HepG2 (cell line): ENCODE results near the gene AP3D1.
A peak's percentile ranks its signal among the peaks of the same experiment; 100 is the strongest.

ENCODE experiments used
- EZH2 ChIP-seq: conservative IDR thresholded peaks from 2 replicates; pipeline ENCODE4 v1.6.1; 2012; ENCODE audit warnings: mild to moderate bottlenecking, low read depth, low read length, moderate library complexity
- POLR2A ChIP-seq, 2 experiments: IDR thresholded peaks; 2 replicates each; pipeline ENCODE4 v1.6.1; 2011; ENCODE audit warnings: low read depth in 2 of 2, low read length in 2 of 2, mild to moderate bottlenecking in 1 of 2, moderate library complexity in 1 of 2; ENCODE audit not compliant: insufficient read depth in 1 of 2
- PPARG ChIP-seq: conservative IDR thresholded peaks from 2 replicates; pipeline ENCODE4 v1.6.1; 2016; ENCODE audit warnings: missing biosample characterization, missing genetic modification reagents
- TF ChIP-seq, protein P1 (sequence below): sonication (generic); formaldehyde crosslinking; IDR thresholded peaks from 2 replicates; pipeline ENCODE4 v1.5.0; 2020; ENCODE audit warnings: mild to moderate bottlenecking, missing genetic modification reagents, moderate library complexity
- TF ChIP-seq, protein P2 (sequence below): sonication (generic); formaldehyde crosslinking; IDR thresholded peaks from 2 replicates; pipeline ENCODE4 v1.4.0; 2020; ENCODE audit warnings: missing genetic modification reagents, mild to moderate bottlenecking, borderline replicate concordance
- TF ChIP-seq, protein P3 (sequence below), 2 experiments: sonication (generic) in 1 of 2; formaldehyde crosslinking in 1 of 2; IDR thresholded peaks; 2 replicates each; pipeline versions ENCODE4 v1.5.1 to v1.6.1; 2011 to 2020; ENCODE audit warnings: borderline replicate concordance in 1 of 2, low read depth in 1 of 2, low read length in 1 of 2, mild to moderate bottlenecking in 1 of 2, missing genetic modification reagents in 1 of 2, moderate library complexity in 1 of 2

DNA sequence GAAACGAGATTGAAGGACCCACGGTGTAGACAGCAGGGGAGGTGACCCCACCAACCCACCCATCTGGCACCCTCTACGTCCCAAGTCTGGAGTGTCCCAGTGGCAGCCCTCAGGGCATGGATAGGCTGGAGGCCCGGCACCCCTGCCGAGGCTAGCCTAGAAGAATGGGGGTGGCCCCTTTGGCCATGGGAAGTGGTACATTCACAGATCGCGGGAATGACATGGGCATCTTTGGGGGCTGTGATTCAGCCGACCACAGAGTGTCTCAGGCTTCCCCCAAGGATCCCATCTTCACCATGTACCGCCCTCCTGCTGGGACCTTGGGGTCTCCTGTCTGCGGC lies 89.0 kb downstream of the AP3D1 start:
- TF ChIP-seq, protein P1, sequence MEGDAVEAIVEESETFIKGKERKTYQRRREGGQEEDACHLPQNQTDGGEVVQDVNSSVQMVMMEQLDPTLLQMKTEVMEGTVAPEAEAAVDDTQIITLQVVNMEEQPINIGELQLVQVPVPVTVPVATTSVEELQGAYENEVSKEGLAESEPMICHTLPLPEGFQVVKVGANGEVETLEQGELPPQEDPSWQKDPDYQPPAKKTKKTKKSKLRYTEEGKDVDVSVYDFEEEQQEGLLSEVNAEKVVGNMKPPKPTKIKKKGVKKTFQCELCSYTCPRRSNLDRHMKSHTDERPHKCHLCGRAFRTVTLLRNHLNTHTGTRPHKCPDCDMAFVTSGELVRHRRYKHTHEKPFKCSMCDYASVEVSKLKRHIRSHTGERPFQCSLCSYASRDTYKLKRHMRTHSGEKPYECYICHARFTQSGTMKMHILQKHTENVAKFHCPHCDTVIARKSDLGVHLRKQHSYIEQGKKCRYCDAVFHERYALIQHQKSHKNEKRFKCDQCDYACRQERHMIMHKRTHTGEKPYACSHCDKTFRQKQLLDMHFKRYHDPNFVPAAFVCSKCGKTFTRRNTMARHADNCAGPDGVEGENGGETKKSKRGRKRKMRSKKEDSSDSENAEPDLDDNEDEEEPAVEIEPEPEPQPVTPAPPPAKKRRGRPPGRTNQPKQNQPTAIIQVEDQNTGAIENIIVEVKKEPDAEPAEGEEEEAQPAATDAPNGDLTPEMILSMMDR: no peak
- TF ChIP-seq, protein P2, sequence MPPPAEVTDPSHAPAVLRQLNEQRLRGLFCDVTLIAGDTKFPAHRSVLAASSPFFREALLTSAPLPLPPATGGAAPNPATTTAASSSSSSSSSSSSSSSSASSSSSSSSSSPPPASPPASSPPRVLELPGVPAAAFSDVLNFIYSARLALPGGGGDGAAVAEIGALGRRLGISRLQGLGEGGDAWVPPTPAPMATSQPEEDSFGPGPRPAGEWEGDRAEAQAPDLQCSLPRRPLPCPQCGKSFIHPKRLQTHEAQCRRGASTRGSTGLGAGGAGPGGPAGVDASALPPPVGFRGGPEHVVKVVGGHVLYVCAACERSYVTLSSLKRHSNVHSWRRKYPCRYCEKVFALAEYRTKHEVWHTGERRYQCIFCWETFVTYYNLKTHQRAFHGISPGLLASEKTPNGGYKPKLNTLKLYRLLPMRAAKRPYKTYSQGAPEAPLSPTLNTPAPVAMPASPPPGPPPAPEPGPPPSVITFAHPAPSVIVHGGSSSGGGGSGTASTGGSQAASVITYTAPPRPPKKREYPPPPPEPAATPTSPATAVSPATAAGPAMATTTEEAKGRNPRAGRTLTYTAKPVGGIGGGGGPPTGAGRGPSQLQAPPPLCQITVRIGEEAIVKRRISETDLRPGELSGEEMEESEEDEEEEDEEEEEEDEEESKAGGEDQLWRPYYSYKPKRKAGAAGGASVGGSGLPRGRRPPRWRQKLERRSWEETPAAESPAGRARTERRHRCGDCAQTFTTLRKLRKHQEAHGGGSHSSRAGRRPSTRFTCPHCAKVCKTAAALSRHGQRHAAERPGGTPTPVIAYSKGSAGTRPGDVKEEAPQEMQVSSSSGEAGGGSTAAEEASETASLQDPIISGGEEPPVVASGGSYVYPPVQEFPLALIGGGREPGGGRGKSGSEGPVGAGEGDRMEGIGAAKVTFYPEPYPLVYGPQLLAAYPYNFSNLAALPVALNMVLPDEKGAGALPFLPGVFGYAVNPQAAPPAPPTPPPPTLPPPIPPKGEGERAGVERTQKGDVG (CRISPR knock-in tag): no peak
- no peak for TF ChIP-seq EZH2
- TF ChIP-seq POLR2A (IDR thresholded peaks at IDR 0.05; ENCODE audit: insufficient read depth in 1 of 2, low read depth in 2 of 2, low read length in 2 of 2): 0 out of 4 replicates have a peak, but pooled peaks of 1 of the 2 experiments have one; percentile 32
- TF ChIP-seq, protein P3, sequence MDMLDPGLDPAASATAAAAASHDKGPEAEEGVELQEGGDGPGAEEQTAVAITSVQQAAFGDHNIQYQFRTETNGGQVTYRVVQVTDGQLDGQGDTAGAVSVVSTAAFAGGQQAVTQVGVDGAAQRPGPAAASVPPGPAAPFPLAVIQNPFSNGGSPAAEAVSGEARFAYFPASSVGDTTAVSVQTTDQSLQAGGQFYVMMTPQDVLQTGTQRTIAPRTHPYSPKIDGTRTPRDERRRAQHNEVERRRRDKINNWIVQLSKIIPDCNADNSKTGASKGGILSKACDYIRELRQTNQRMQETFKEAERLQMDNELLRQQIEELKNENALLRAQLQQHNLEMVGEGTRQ (IDR thresholded peaks at IDR 0.05; ENCODE audit: low read depth, low read length): no peak
- TF ChIP-seq, protein P3 (CRISPR knock-in tag; IDR thresholded peaks at IDR 0.05; ENCODE audit: borderline replicate concordance): no peak
- TF ChIP-seq PPARG: no peak
